Measurements from ENCODE around the gene RASAL2. TPM values are rescaled to one million over a fixed set of nuclear protein-coding genes. Genes with fewer than 3 reads are reported as not detected.

The RASAL2 gene
- total RNA-seq, 1 donor from 2014 or later: 18.3 TPM

GRCh38 chr1:178451529-178451928, 357.6 kb downstream of the RASAL2 start:
- Mint-ChIP-seq H3K36me3 (peaks cover 8% of the 10 kb centered on the region), H3K27me3 (ENCODE audit: insufficient read depth, low read depth) (peaks cover 2% of the 10 kb centered on the region), H3K4me3 (no peak overlapping the region), H3K4me1 (peaks cover 4% of the 10 kb centered on the region), H3K9me3 (no peaks in the 10 kb centered on the region), H3K27ac (no peak overlapping the region)
- Histone ChIP-seq H3K36me3 (peaks cover 4% of the 10 kb centered on the region), H3F3A (ENCODE audit: low read depth) (no peaks in the 10 kb centered on the region), H3K9me3 (ENCODE audit: low read depth) (no peaks in the 10 kb centered on the region), H4K20me1 (ENCODE audit: low read depth) (no peaks in the 10 kb centered on the region), H2AFZ (replicated peaks) (no peak overlapping the region), H3K4me2 (no peak overlapping the region), H3K27me3 (no peaks in the 10 kb centered on the region), H3K4me3 (no peak overlapping the region), H3K9ac (no peak overlapping the region), H3K4me1 (no peaks in the 10 kb centered on the region), H3K27ac (no peak overlapping the region), H3K79me2 (ENCODE audit: low read depth) (no peaks in the 10 kb centered on the region)
- no peak for TF ChIP-seq EZH2 (IDR thresholded peaks at IDR 0.05)
- TF ChIP-seq EZH2phosphoT487 (IDR thresholded peaks at IDR 0.05): no peak
- TF ChIP-seq, protein P1, sequence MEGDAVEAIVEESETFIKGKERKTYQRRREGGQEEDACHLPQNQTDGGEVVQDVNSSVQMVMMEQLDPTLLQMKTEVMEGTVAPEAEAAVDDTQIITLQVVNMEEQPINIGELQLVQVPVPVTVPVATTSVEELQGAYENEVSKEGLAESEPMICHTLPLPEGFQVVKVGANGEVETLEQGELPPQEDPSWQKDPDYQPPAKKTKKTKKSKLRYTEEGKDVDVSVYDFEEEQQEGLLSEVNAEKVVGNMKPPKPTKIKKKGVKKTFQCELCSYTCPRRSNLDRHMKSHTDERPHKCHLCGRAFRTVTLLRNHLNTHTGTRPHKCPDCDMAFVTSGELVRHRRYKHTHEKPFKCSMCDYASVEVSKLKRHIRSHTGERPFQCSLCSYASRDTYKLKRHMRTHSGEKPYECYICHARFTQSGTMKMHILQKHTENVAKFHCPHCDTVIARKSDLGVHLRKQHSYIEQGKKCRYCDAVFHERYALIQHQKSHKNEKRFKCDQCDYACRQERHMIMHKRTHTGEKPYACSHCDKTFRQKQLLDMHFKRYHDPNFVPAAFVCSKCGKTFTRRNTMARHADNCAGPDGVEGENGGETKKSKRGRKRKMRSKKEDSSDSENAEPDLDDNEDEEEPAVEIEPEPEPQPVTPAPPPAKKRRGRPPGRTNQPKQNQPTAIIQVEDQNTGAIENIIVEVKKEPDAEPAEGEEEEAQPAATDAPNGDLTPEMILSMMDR (IDR thresholded peaks at IDR 0.05): no peak
- DNase-seq (ENCODE audit: low spot score): no peak

DNA sequence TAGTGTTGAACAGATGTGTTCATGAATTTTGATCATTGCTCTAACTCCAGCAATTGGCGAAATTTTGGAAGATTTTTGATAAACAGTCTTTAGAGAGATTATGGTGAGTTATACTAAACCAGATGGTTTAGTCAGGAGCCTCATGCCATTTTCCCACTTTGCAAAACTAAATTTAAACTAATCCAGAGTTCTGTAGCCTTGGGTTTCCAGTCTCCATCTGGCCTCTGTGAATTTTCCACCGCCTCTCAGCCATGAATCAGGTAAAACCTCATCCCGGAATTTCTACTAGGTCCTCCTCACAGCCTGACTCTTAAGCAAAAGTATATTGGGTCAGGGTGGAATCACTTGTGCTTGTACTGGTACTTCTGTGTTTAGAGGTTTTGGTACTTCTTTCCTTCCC, 358.1 kb downstream of the RASAL2 start:
- peaks cover 2% of the 10 kb centered on the region for H3K27me3 Mint-ChIP-seq (ENCODE audit: insufficient read depth, low read depth)
- H4K20me1 ChIP-seq (ENCODE audit: low read depth): no peaks in the 10 kb centered on the region
- H3K27ac Mint-ChIP-seq: no peak overlapping the region
- H2AFZ ChIP-seq (replicated peaks): no peak overlapping the region
- no peak overlapping the region for H3K4me3 Mint-ChIP-seq
- no peak overlapping the region for H3K4me3 ChIP-seq
- H3K9me3 ChIP-seq (ENCODE audit: low read depth): no peaks in the 10 kb centered on the region
- H3K27me3 ChIP-seq: no peaks in the 10 kb centered on the region
- H3K4me2 ChIP-seq: no peak overlapping the region
- H3K4me1 ChIP-seq: no peaks in the 10 kb centered on the region
- H3K36me3 Mint-ChIP-seq: peaks cover 9% of the 10 kb centered on the region
- H3K9me3 Mint-ChIP-seq: no peaks in the 10 kb centered on the region
- no peaks in the 10 kb centered on the region for H3K79me2 ChIP-seq (ENCODE audit: low read depth)
- H3F3A ChIP-seq (ENCODE audit: low read depth): no peaks in the 10 kb centered on the region
- H3K4me1 Mint-ChIP-seq: peaks cover 5% of the 10 kb centered on the region
- no peak overlapping the region for H3K9ac ChIP-seq
- H3K27ac ChIP-seq: no peak overlapping the region
- TF ChIP-seq, protein P1 (IDR thresholded peaks at IDR 0.05): no peak
- TF ChIP-seq EZH2 (IDR thresholded peaks at IDR 0.05) (no peak), EZH2phosphoT487 (IDR thresholded peaks at IDR 0.05) (no peak)
- peaks cover 4% of the 10 kb centered on the region for H3K36me3 ChIP-seq
- DNase-seq (ENCODE audit: low spot score): no peak

GRCh38 chr1:178456472-178456871, 362.6 kb downstream of the RASAL2 start:
- Histone ChIP-seq H3K4me2 (no peak overlapping the region), H2AFZ (replicated peaks) (no peak overlapping the region), H3K27ac (no peak overlapping the region), H3K36me3 (peaks cover 4% of the 10 kb centered on the region), H3K27me3 (no peaks in the 10 kb centered on the region), H3K9ac (no peak overlapping the region), H3K9me3 (ENCODE audit: low read depth) (no peaks in the 10 kb centered on the region), H3K4me3 (no peak overlapping the region), H3K4me1 (peaks cover 9% of the 10 kb centered on the region), H4K20me1 (ENCODE audit: low read depth) (no peaks in the 10 kb centered on the region), H3F3A (ENCODE audit: low read depth) (peaks cover under 1% of the 10 kb centered on the region), H3K79me2 (ENCODE audit: low read depth) (no peaks in the 10 kb centered on the region)
- H3K27me3 Mint-ChIP-seq (ENCODE audit: insufficient read depth, low read depth): peaks cover 2% of the 10 kb centered on the region
- H3K4me3 Mint-ChIP-seq: no peak overlapping the region
- no peak for DNase-seq (ENCODE audit: low spot score)
- TF ChIP-seq EZH2phosphoT487 (IDR thresholded peaks at IDR 0.05) (no peak), EZH2 (IDR thresholded peaks at IDR 0.05) (no peak)
- TF ChIP-seq, protein P1 (IDR thresholded peaks at IDR 0.05): no peak
- no peaks in the 10 kb centered on the region for H3K9me3 Mint-ChIP-seq
- H3K4me1 Mint-ChIP-seq: peaks cover 12% of the 10 kb centered on the region
- no peak overlapping the region for H3K27ac Mint-ChIP-seq
- H3K36me3 Mint-ChIP-seq: peaks cover 17% of the 10 kb centered on the region

Measured in neural progenitor cell (in vitro differentiated cells).